Effector memory CD8-positive, alpha-beta T cell (primary cell): Measurements from ENCODE around the gene ZNF853.
"Not testable (repeated sequence)": the region's sequence is repeated elsewhere in the genome, so short reads cannot be mapped to it uniquely, and the experiment has no call there.

Experiments used
- ATAC-seq: fragments of 150-1000 bp; cut with Tn5 transposase; replicated peaks from 2 replicates; pipeline ENCODE4 v1.10.0; 2021; ENCODE audit warnings: mild to moderate bottlenecking, moderate library complexity
- DNase-seq, 3 experiments: peaks; one replicate each; pipeline ENCODE4 v3.0.0; 2021
- H3K27ac Mint-ChIP-seq, 2 donors: one replicate each; pipeline ENCODE4 v1.8.0; 2022; ENCODE audit warnings: mild to moderate bottlenecking in 2 of 2, mixed read lengths in 2 of 2, moderate library complexity in 2 of 2
- H3K27me3 Mint-ChIP-seq, 2 donors: one replicate each; pipeline ENCODE4 v1.8.0; 2022; ENCODE audit warnings: mixed read lengths in 2 of 2
- H3K36me3 Mint-ChIP-seq: one replicate; pipeline ENCODE4 v1.8.0; 2022; ENCODE audit warnings: mild to moderate bottlenecking, moderate library complexity, mixed read lengths; ENCODE audit not compliant: insufficient read depth
- H3K4me1 Mint-ChIP-seq, 2 donors: one replicate each; pipeline ENCODE4 v1.8.0; 2022; ENCODE audit warnings: low read depth in 2 of 2, mixed read lengths in 2 of 2
- H3K4me3 Mint-ChIP-seq, 2 donors: one replicate each; pipeline ENCODE4 v1.8.0; 2022; ENCODE audit warnings: mild to moderate bottlenecking in 2 of 2, mixed read lengths in 2 of 2, moderate library complexity in 2 of 2
- H3K9me3 Mint-ChIP-seq, 2 donors: one replicate each; pipeline ENCODE4 v1.8.0; 2022; ENCODE audit warnings: mixed read lengths in 2 of 2

ZNF853 gene

GRCh38 chr7:6585746-6586432, 29.5 kb upstream of the ZNF853 start:
- ATAC-seq, H3K27me3 Mint-ChIP-seq, DNase-seq, H3K4me1 Mint-ChIP-seq, H3K4me3 Mint-ChIP-seq, H3K27ac Mint-ChIP-seq, H3K9me3 Mint-ChIP-seq: not testable (repeated sequence)
- peaks cover 34% of the 10 kb centered on the region for H3K36me3 Mint-ChIP-seq

- H3K9me3 Mint-ChIP-seq: no peaks in the 10 kb centered on the region
- DNase-seq (no peak), ATAC-seq (no peak)
- H3K4me1 Mint-ChIP-seq: peaks cover 7 to 11% of the 10 kb centered on the region in 2 donors
- H3K36me3 Mint-ChIP-seq: peaks cover 47% of the 10 kb centered on the region
- peak overlapping the region in 1 of 2 donors; percentile 31 for H3K4me3 Mint-ChIP-seq
- H3K27me3 Mint-ChIP-seq: no peaks in the 10 kb centered on the region
- H3K27ac Mint-ChIP-seq: no peak overlapping the region
Measured at GRCh38 chr7:6588566-6588965, 26.8 kb upstream of the ZNF853 start.

GRCh38 chr7:6589151-6589828, 26.1 kb upstream of the ZNF853 start:
- Mint-ChIP-seq H3K4me3 (peak overlapping the region; percentile 71 to 79), H3K27me3 (no peaks in the 10 kb centered on the region), H3K9me3 (no peaks in the 10 kb centered on the region), H3K4me1 (peaks cover 7 to 11% of the 10 kb centered on the region in 2 donors), H3K27ac (peak overlapping the region; percentile 73 to 92), H3K36me3 (peaks cover 53% of the 10 kb centered on the region)
- DNase-seq (no peak), ATAC-seq (no peak)

- DNase-seq (peak; percentile 79 to 87 (median 82)), ATAC-seq (peak; percentile 88)
- H3K9me3 Mint-ChIP-seq: no peaks in the 10 kb centered on the region
- H3K27ac Mint-ChIP-seq: peak within 1 kb of the TSS; percentile 89 to 94
- peaks cover 7 to 11% of the 10 kb centered on the region in 2 donors for H3K4me1 Mint-ChIP-seq
- H3K4me3 Mint-ChIP-seq: peak within 1 kb of the TSS; percentile 88 to 93
- no peaks in the 10 kb centered on the region for H3K27me3 Mint-ChIP-seq
- H3K36me3 Mint-ChIP-seq: peaks cover 60% of the 10 kb centered on the region
Measured at GRCh38 chr7:6589829-6590644, 25.4 kb upstream of the ZNF853 start, which contains the start of gene INTS15. Gene INTS15, plus strand, starts transcription at chr7:6590021. Its CDS starts 263 bp downstream, at chr7:6590284.

- Mint-ChIP-seq H3K9me3 (no peaks in the 10 kb centered on the region), H3K27me3 (no peaks in the 10 kb centered on the region), H3K27ac (peak overlapping the region; percentile 89 to 94), H3K4me3 (peak overlapping the region; percentile 88 to 93), H3K36me3 (peaks cover 67% of the 10 kb centered on the region), H3K4me1 (peaks cover 7 to 11% of the 10 kb centered on the region in 2 donors)
- no peak for DNase-seq
- peak; percentile 0 for ATAC-seq
Measured at GRCh38 chr7:6590645-6591110, 24.7 kb upstream of the ZNF853 start.

- ATAC-seq (no peak), DNase-seq (no peak)
- H3K4me3 Mint-ChIP-seq: no peak overlapping the region
- no peaks in the 10 kb centered on the region for H3K9me3 Mint-ChIP-seq
- H3K27ac Mint-ChIP-seq: peak overlapping the region in 1 of 2 donors; percentile 66
- H3K4me1 Mint-ChIP-seq: peaks cover 8 to 13% of the 10 kb centered on the region in 2 donors
- peaks cover 77% of the 10 kb centered on the region for H3K36me3 Mint-ChIP-seq
- H3K27me3 Mint-ChIP-seq: no peaks in the 10 kb centered on the region
Measured at GRCh38 chr7:6600093-6600492, 15.3 kb upstream of the ZNF853 start.

- Mint-ChIP-seq H3K27me3 (no peaks in the 10 kb centered on the region), H3K27ac (no peak overlapping the region), H3K4me1 (peaks cover 8 to 9% of the 10 kb centered on the region in 2 donors), H3K36me3 (peaks cover 64% of the 10 kb centered on the region), H3K9me3 (no peaks in the 10 kb centered on the region), H3K4me3 (no peak overlapping the region)
- ATAC-seq (no peak), DNase-seq (no peak)
Measured at GRCh38 chr7:6604458-6604857, 11.0 kb upstream of the ZNF853 start.

GRCh38 chr7:6606866-6607583, 8.4 kb upstream of the ZNF853 start:
- H3K4me3 Mint-ChIP-seq: no peak overlapping the region
- peaks cover 44% of the 10 kb centered on the region for H3K36me3 Mint-ChIP-seq
- no peak overlapping the region for H3K27ac Mint-ChIP-seq
- peaks cover 6 to 8% of the 10 kb centered on the region in 2 donors for H3K4me1 Mint-ChIP-seq
- H3K9me3 Mint-ChIP-seq: no peaks in the 10 kb centered on the region
- no peak for DNase-seq
- ATAC-seq: no peak
- no peaks in the 10 kb centered on the region for H3K27me3 Mint-ChIP-seq

- Mint-ChIP-seq H3K9me3 (no peaks in the 10 kb centered on the region), H3K36me3 (peaks cover 38% of the 10 kb centered on the region), H3K4me1 (peaks cover 3 to 4% of the 10 kb centered on the region in 2 donors), H3K27ac (no peak overlapping the region), H3K4me3 (no peak overlapping the region), H3K27me3 (no peaks in the 10 kb centered on the region)
- DNase-seq: no peak
- ATAC-seq: no peak
Measured at GRCh38 chr7:6607651-6608051, 7.8 kb upstream of the ZNF853 start.

- Mint-ChIP-seq H3K4me3 (no peak overlapping the region), H3K27me3 (no peaks in the 10 kb centered on the region), H3K4me1 (peaks cover 4 to 6% of the 10 kb centered on the region in 2 donors), H3K36me3 (peaks cover 37% of the 10 kb centered on the region), H3K9me3 (no peaks in the 10 kb centered on the region), H3K27ac (no peak overlapping the region)
- ATAC-seq (no peak), DNase-seq (no peak)
Measured at GRCh38 chr7:6608081-6608480, 7.3 kb upstream of the ZNF853 start.

- ATAC-seq (no peak), DNase-seq (no peak)
- H3K4me1 Mint-ChIP-seq: peaks cover 4 to 6% of the 10 kb centered on the region in 2 donors
- no peaks in the 10 kb centered on the region for H3K27me3 Mint-ChIP-seq
- peaks cover 37% of the 10 kb centered on the region for H3K36me3 Mint-ChIP-seq
- no peaks in the 10 kb centered on the region for H3K9me3 Mint-ChIP-seq
- H3K27ac Mint-ChIP-seq: no peak overlapping the region
- H3K4me3 Mint-ChIP-seq: no peak overlapping the region
Measured at GRCh38 chr7:6608794-6609193, 6.6 kb upstream of the ZNF853 start.

- Mint-ChIP-seq H3K9me3 (no peaks in the 10 kb centered on the region), H3K36me3 (peaks cover 20% of the 10 kb centered on the region), H3K27me3 (no peaks in the 10 kb centered on the region), H3K4me3 (no peak overlapping the region), H3K27ac (no peak overlapping the region), H3K4me1 (peaks cover 9 to 18% of the 10 kb centered on the region in 2 donors)
- DNase-seq: no peak
- no peak for ATAC-seq
Measured at GRCh38 chr7:6612819-6613218, 2.6 kb upstream of the ZNF853 start.

GRCh38 chr7:6613706-6614105, 1.7 kb upstream of the ZNF853 start:
- Mint-ChIP-seq H3K27ac (no peak overlapping the region), H3K36me3 (peaks cover 20% of the 10 kb centered on the region), H3K27me3 (no peaks in the 10 kb centered on the region), H3K4me3 (peak overlapping the region in 1 of 2 donors; percentile 79), H3K9me3 (no peaks in the 10 kb centered on the region), H3K4me1 (peaks cover 9 to 25% of the 10 kb centered on the region in 2 donors)
- DNase-seq: no peak
- no peak for ATAC-seq
